Heart left ventricle (tissue), 16 donors: Measurements from ENCODE around the gene SSBP3. TPM values are rescaled to one million over a fixed set of nuclear protein-coding genes. Genes with fewer than 3 reads are reported as not detected.

Experiments
- ATAC-seq, 4 donors: fragments of 200-7000 bp; cut with Tn5 transposase; one replicate each; pipeline ENCODE4 v1.9.1; 2020 to 2022; ENCODE audit warnings: moderate library complexity in 4 of 4, mild to moderate bottlenecking in 3 of 4, moderate number of reproducible peaks in 1 of 4
- DNase-seq, 5 donors: peaks; one replicate each; pipeline ENCODE4 v3.0.0-alpha.2; 2020
- H3K27ac ChIP-seq, 12 donors: fragments of 200-600 bp; sonication (generic) in 4 of 12; one replicate each; pipeline versions ENCODE4 v1.5.0 to v1.8.0; 2016 to 2022; ENCODE audit warnings: mild to moderate bottlenecking in 2 of 12
- H3K27me3 ChIP-seq, 9 donors: fragments of 200-600 bp; sonication (generic) in 2 of 9; one replicate each; pipeline versions ENCODE4 v1.5.1 to v1.8.0; 2016 to 2022; ENCODE audit warnings: mild to moderate bottlenecking in 3 of 9
- H3K36me3 ChIP-seq, 9 donors: fragments of 200-600 bp; sonication (generic) in 2 of 9; one replicate each; pipeline versions ENCODE4 v1.5.0 to v1.8.0; 2018 to 2022; ENCODE audit warnings: mild to moderate bottlenecking in 2 of 9
- H3K4me1 ChIP-seq, 12 donors: fragments of 200-600 bp; sonication (generic) in 4 of 12; one replicate each; pipeline versions ENCODE4 v1.5.0 to v1.8.0; 2016 to 2022; ENCODE audit warnings: mild to moderate bottlenecking in 3 of 12
- H3K4me3 ChIP-seq, 12 donors: fragments of 200-600 bp; sonication (generic) in 4 of 12; one replicate each; pipeline versions ENCODE4 v1.5.0 to v1.8.0; 2017 to 2022; ENCODE audit warnings: mild to moderate bottlenecking in 9 of 12, moderate library complexity in 4 of 12
- H3K9me3 ChIP-seq, 12 donors: fragments of 200-600 bp; sonication (generic) in 4 of 12; one replicate each; pipeline versions ENCODE4 v1.5.0 to v1.8.0; 2016 to 2022; ENCODE audit warnings: mild to moderate bottlenecking in 1 of 12
- CTCF ChIP-seq, 12 donors: fragments of 200-600 bp; sonication (generic) in 4 of 12; IDR thresholded peaks; one replicate each; pipeline versions ENCODE4 v1.5.0 to v1.8.0; 2018 to 2022; ENCODE audit warnings: antibody characterized with exemption in 12 of 12, mild to moderate bottlenecking in 5 of 12
- POLR2A ChIP-seq, 2 donors: fragments of 450-650 bp; IDR thresholded peaks; one replicate each; pipeline ENCODE4 v1.6.1; 2017; ENCODE audit warnings: antibody characterized with exemption in 2 of 2, mild to moderate bottlenecking in 2 of 2, moderate library complexity in 2 of 2
- WGBS, 4 donors: extraction: QIAGEN DNeasy Blood & Tissue Kit in 2 of 4; methylation state at CpG; one replicate each; pipeline versions ENCODE4 v1.1.5 to v1.1.7; 2013 to 2018; 5-methylcytosine and 5-hydroxymethylcytosine counted together
- intact Hi-C, 10 donors: fragments of 100-400 bp; cut with DNase I; formaldehyde crosslinking; loops; one replicate each; pipeline versions ENCODE4 v1.11.1 to v1.14.2; 2022
- polyA plus RNA-seq, 2 donors: library from polyadenylated mRNA; stranded (reverse); fragments of 200-250 nt; gene quantifications; one replicate each; pipeline ENCODE4 v1.2.3, GENCODE V29; 2013
- total RNA-seq, 9 donors: library from RNA; depleted of rRNA in 2 of 9; stranded (reverse); fragments of >200 nt in 2 of 9; fragmentation: NEBNext Ultra II Directional in 3 of 9; extraction: Animal tissue kit (Norgen Biotek cat#: 25700) in 3 of 9; gene quantifications; one replicate each; pipeline versions ENCODE4 v1.1.0 to v1.2.4, GENCODE V29; 2016 to 2023
- donor health status: ischemic (EF 13 %, LVEDD 7.1; RV severe dilation, severe dysfunction).
- donor health status: healthy with polysubstance abuse.
- donor health status: DM: no; HTN: yes; CAD: no.
- donor health status: DM: no; HTN: no; CAD: no.
- donor health status: ischemic (EF 25% LVEDD 6.9; RV normal size, moderate dysfunction).
- donor health status: ischemic (EF 25% LVEDD 5.7; RV mildly dilated, moderate dysfunction).
- donor health status: healthy.
- donor health status: DM: yes; HTN: yes; CAD: no.
- donor health status: ischemic (EF 35%, LVEDD 5.7; RV mildly dilated, moderate dysfunction).
- donor health status: nonischemic (EF 11% LVEDD 7.7; RV severe dilation, severe dysfunction).
- donor health status: DM: yes; HTN: yes; CAD: no.
- donor health status: PGD.
- donor health status: ischemic (EF 29% LVEDD 5.4; RV normal size, mild dysfunction).
- donor health status: nonischemic (EF 23%, LVEDD 6.1; RV moderate dilation, normal function).

Gene SSBP3
- total and polyA plus RNA-seq, 11 donors, result 20.8 to 61.8 (median 48.1) TPM

GRCh38 chr1:54256522-54257345 lies 149.5 kb downstream of the SSBP3 start:
- Histone ChIP-seq H3K4me3 (no peak overlapping the region), H3K27me3 (no peaks in the 10 kb centered on the region), H3K9me3 (no peaks in the 10 kb centered on the region), H3K27ac (no peak overlapping the region), H3K4me1 (peaks cover 0 to 13% (median 6%) of the 10 kb centered on the region in 12 donors), H3K36me3 (peaks cover 0 to 14% (median 0%) of the 10 kb centered on the region in 9 donors)
- DNase-seq, result peak in 1 of 5 donors; percentile 35
- WGBS, 4 donors, result 86 to 95% (median 92%) methylated on average over 13 of the region's 13 CpGs
- intact Hi-C loops, result no loop called here
- TF ChIP-seq POLR2A (IDR thresholded peaks at IDR 0.05), result no peak
- TF ChIP-seq CTCF (IDR thresholded peaks at IDR 0.05), result no peak
- ATAC-seq, result no peak

GRCh38 chr1:54255026-54255702 lies 151.0 kb downstream of the SSBP3 start:
- intact Hi-C loops, result no loop called here
- Histone ChIP-seq H3K27ac (no peak overlapping the region), H3K27me3 (no peaks in the 10 kb centered on the region), H3K4me3 (no peak overlapping the region), H3K9me3 (no peaks in the 10 kb centered on the region), H3K36me3 (peaks cover 0 to 27% (median 4%) of the 10 kb centered on the region in 9 donors), H3K4me1 (peaks cover 0 to 18% (median 7%) of the 10 kb centered on the region in 12 donors)
- DNase-seq (no peak), ATAC-seq (no peak)
- 92 to 96% (median 94%) methylated on average over 9 of the region's 9 CpGs for WGBS, 4 donors
- no peak for TF ChIP-seq POLR2A (IDR thresholded peaks at IDR 0.05)
- no peak for TF ChIP-seq CTCF (IDR thresholded peaks at IDR 0.05)

GRCh38 chr1:54254055-54254454 lies 152.1 kb downstream of the SSBP3 start:
- TF ChIP-seq POLR2A (IDR thresholded peaks at IDR 0.05), result no peak
- TF ChIP-seq CTCF (IDR thresholded peaks at IDR 0.05), result no peak
- Histone ChIP-seq H3K36me3 (peaks cover 0 to 28% (median 4%) of the 10 kb centered on the region in 9 donors), H3K27ac (no peak overlapping the region), H3K9me3 (no peaks in the 10 kb centered on the region), H3K4me3 (no peak overlapping the region), H3K27me3 (no peaks in the 10 kb centered on the region), H3K4me1 (peaks cover 0 to 24% (median 11%) of the 10 kb centered on the region in 12 donors)
- intact Hi-C loops, result no loop called here
- WGBS, 4 donors, result 39 to 61% (median 49%) methylated on average over 10 of the region's 10 CpGs
- DNase-seq (no peak), ATAC-seq (no peak)

GRCh38 chr1:54253480-54253879 lies 152.7 kb downstream of the SSBP3 start:
- peaks cover 0 to 34% (median 4%) of the 10 kb centered on the region in 9 donors for H3K36me3 ChIP-seq
- no peak overlapping the region for H3K27ac ChIP-seq
- ATAC-seq (peak in 3 of 4 donors; percentile 19 to 77 (median 31)), DNase-seq (peak in 1 of 5 donors; percentile 60)
- 82 to 87% (median 85%) methylated on average over 5 of the region's 5 CpGs for WGBS, 4 donors
- H3K4me1 ChIP-seq, result peaks cover 0 to 24% (median 11%) of the 10 kb centered on the region in 12 donors
- no peaks in the 10 kb centered on the region for H3K9me3 ChIP-seq
- TF ChIP-seq CTCF (IDR thresholded peaks at IDR 0.05), result no peak
- no peak for TF ChIP-seq POLR2A (IDR thresholded peaks at IDR 0.05)
- H3K27me3 ChIP-seq, result no peaks in the 10 kb centered on the region
- no peak overlapping the region for H3K4me3 ChIP-seq
- intact Hi-C loops, result no loop called here
